ENCODE data around the gene PGM5.

Gene PGM5

DNA sequence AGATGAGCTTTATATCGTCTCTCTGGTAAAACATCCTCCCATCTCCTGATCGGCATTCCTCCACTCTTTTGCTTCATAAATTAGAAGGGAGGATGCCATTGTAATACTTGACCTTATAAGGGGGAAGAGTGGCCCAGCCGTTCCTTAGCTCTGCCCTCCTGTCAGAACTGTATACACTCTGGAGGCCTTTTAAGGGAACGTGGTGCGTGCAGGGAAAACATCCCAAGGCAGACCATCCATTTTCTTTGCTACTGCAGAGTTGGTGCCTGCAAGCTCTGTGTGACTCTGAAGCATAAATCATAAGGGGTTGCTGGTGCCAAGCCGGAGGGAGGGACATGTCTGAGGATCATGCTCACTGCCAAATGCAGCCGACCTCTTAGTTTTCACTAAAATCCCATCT, 90.4 kb downstream of the PGM5 start:
- no peak for DNase-seq

DNA sequence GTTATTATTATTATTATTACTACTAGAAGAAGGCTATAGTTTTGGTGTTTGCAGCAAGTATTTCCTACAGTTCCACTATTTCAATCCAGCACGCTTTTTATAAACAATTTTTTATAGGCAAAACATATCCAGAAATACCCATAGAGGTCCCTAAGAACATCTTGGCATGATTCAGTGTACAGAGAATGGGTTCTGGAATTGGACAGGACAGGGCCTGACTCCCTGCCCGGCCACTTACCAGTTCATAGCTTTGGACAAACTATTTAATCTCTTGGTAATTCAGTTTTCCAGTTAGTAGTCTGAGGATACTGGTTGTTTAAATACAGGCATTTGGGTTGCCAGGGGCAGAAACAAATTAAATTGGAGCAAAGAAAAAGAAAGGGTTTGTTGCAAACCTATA, 91.2 kb downstream of the PGM5 start:
- DNase-seq = no peak

- no peak for DNase-seq
Observed at GRCh38 chr9:68454579-68455334, 98.3 kb downstream of the PGM5 start.

DNA sequence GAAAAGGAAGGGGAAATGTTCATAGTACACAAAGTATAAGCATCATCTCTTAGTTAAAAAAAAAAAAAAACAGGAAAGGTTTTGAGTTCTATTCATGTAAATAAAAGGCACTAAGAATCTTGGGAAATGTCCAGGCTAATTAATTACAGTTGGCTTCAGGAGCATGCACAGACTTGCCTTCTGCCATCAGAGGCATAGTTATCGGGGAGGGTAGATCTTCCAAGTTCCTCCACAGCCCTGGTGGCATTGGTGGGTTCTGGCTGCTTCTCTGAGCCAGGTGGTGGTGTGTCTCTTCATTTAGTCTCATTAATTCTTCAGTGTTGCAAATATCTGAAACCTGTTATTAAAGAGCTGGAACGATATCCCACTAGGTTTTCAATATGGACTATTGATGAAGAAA, 99.0 kb downstream of the PGM5 start:
- DNase-seq = no peak

GRCh38 chr9:68457803-68458202, 101.4 kb downstream of the PGM5 start:
- no peak for DNase-seq

- DNase-seq = no peak
Observed at GRCh38 chr9:68458918-68459317, 102.5 kb downstream of the PGM5 start.

DNA sequence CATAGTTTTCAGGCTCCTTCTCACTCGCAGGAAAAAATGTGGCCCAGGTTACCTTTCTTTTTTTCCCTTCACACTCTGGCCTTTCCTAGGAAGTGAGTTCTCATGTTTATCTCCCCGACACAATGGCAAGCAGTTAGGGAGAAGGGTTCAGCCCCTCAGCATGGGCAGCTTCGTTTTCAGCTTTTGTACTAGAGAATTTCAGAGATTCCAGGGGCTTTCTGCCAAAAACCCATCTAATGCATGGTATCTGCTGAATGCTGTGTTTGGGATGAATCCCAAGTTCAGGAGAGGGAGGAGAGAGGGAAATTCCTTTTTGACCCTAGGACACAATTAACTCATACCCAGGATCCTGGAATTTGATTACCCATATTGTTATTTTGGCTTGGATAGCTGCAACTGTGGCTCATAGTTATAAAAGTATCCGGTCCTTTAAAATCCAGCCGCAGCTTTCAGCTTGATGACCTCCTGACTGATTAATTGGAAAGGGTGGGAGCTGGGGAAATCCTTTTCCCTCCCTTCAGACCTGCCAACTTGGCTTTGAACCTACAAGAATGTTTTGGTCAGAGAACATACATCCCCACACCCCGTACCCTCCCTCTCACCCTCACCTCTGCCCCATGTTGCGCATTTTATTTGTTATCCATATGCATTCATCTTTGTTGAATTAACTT, 105.8 kb downstream of the PGM5 start:
- no peak for DNase-seq

DNA sequence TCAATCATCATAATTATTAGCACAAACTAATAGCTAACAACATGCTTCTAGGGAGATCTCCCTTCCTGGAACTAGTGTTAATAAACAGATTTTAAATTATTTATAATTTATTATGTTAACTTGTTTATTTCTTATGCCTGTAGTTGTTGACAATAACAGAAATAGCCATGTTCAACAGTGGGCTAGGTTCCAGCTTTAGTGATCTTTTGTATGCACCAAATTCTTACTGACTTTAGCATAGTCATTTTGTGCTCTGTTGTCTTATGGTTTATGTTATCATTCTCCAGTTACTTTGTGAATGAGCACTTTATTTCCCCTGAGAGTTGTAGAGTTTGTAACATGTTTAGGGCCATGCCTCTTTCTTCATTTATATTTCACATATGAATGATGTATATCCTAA, 113.7 kb downstream of the PGM5 start:
- no peak for DNase-seq

GRCh38 chr9:68470634-68471033, 114.2 kb downstream of the PGM5 start:
- no peak for DNase-seq

DNA sequence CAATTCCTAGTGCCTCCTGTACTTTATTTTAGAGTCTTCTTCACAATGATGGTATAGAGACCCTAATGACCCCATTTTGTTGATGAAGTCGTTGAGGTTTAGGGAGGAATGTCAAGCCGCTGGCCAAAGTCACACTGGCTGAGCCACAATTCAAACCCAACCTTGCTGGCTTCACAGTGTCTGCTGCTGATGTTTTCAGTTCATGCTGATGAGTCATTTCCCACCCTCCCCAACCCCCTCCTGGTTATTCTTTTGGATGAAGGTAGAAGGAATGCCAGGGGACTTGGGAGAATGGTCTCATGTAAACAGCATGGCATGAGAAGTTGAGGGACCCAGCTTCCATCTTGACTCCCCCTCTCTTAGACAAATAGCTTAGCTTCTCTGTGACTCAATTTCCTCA, 115.7 kb downstream of the PGM5 start:
- DNase-seq = no peak

DNA sequence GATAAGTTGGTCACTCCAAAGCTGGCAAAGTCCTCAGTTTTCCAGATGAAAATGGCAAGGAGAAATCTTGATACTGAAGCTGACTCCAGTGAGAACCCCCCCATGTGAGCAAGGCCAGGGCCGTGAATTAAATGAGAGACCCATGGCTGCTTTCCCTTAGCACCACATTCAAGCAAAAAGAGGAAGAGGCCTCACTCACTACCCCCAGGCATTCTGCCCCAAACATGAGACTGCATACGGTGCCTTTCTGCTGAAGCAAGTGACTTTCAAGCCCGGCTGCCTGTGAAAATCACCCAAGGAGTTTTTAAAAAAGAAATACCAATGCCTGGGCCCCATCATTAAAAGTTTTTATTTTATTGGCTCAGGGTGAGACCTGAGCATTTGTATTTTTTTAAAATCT, 117.4 kb downstream of the PGM5 start:
- no peak for DNase-seq

DNA sequence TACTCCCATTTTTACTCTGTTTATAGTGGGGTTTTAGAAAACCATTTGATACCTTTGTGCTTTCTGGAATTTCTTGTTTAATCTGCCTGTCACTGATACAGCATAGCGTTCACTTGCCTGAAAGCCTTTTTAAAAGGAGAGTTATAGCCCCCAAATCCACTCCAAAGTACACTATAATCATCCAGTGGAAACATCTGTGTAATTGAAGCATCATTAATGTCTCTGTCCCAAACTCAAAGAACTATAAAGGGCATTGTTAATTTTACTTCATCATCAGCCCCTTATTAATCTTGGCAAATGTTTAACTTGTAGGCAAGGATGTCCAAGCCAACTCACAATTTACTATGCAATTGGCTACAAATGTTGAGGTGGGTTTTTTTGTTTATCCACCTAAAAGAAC, 120.0 kb downstream of the PGM5 start:
- DNase-seq = no peak

- no peak for DNase-seq
Observed at GRCh38 chr9:68476847-68477246, 120.4 kb downstream of the PGM5 start.

DNA sequence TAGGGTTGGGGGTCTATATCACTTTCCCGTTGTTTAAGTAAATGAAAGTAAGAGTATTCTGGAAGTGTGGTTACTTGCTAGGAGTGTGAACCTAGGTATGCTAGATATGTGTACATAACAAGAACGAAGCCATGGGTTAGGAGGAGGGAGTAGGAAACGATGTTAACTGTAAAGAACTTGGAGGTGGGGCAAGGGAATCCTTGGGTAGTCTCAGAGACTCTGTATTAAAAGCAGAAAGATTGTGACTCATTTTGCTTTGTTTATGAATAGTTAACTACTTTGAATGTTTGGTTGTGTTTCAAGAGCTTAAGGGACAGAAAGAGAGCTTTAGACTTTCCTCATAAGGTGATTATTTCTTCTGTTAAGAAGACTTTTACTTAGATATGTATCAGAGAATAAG, 124.4 kb downstream of the PGM5 start:
- DNase-seq = no peak

- DNase-seq = no peak
Observed at GRCh38 chr9:68482548-68482947, 126.1 kb downstream of the PGM5 start.

DNA sequence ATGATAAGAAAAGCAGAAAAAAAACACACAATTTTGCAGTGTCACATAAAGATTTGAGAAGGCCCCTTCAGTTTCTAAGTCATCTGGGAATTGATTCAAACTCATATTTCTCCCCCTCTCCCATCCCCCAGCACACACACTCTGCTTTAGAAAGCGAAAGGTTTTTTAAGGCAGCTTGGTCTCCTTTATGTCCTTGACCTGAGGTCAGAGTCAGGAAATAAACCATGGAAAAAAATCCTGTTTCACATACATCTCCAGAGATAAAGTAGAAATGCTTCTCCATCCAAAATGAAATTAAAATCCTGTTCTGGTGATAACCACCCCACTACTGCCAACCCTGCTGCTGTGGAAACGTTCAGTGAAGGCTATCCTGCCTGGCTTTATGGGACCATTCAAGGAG, 131.7 kb downstream of the PGM5 start:
- DNase-seq = no peak

DNA sequence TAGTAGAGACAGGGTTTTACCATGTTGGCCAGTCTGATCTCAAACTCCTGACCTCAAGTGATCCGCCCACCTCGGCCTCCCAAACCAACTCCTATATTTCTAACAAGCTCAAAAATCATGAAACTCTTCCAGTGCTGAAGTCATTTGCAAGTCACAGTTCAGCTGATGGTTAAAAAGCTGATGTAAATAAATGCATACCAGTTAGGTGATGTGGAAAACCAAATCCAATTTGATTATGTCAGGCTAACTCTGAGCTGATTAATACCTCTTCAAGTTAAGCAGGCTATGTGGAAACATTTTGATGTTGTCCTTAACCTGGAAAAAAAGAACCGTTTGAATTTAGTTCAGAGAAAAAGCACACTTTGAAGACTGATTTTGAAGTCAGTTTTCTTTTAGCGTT, 133.2 kb downstream of the PGM5 start:
- DNase-seq = no peak

- DNase-seq = no peak
Observed at GRCh38 chr9:68492806-68493205, 136.4 kb downstream of the PGM5 start.

DNA sequence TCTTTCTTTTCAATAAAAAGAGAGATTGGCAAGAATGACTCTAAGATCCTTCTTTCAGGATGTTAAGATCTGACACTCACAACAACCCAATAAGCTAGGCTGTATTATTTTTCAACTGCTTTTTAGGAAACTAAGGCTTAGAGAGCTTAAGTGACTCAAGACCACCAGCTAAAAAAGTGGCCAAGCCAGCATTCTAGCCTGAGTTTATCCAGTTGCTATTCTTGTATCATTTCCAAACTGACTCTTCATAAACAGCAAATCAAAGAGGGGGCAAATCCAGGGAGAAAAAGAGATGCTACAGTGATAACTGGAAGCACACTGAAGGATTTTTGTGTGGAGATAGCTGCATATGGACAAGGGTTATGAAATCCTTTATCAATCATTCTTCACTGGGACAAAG, 137.1 kb downstream of the PGM5 start:
- no peak for DNase-seq

- DNase-seq = no peak
Observed at GRCh38 chr9:68493958-68494577, 137.7 kb downstream of the PGM5 start.

DNA sequence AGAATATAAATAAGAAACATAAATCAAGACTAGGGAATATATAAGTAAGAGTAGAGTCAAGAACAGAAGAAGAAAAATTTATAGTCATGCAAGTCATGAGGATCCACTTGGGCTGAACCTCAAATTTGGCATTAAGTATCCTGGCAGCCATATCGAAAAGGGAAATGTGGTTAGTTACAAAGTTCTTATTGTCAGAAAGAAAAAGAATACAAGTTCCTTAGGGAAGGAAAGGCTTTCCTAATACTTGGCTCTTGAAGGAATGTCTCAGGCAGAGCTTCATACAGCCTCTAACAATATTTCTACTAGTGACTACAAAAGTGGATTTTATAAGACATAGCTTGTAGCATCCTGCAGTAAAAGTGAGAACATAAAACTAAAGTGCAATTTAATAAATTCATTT, 138.8 kb downstream of the PGM5 start:
- DNase-seq = no peak

- no peak for DNase-seq
Observed at GRCh38 chr9:68496356-68496755, 139.9 kb downstream of the PGM5 start.

DNA sequence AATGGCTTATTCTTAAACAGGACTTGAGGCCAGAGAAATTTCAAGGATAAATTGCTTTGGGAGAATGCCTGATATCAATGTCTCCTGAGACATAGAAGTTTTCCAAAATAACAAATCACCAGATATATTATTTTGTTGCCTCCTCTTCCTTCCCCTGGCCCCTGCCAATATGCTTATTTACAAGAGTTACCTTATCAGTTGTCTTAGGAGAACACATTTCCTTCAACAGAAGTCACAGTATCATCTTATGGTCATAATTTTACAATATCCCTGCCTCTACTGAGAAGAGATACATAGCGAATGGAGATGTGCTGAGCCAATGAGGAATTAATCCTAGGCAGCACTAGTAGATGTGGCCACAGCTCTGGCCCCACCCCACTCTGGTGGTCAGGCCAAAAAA, 141.2 kb downstream of the PGM5 start:
- no peak for DNase-seq

DNA sequence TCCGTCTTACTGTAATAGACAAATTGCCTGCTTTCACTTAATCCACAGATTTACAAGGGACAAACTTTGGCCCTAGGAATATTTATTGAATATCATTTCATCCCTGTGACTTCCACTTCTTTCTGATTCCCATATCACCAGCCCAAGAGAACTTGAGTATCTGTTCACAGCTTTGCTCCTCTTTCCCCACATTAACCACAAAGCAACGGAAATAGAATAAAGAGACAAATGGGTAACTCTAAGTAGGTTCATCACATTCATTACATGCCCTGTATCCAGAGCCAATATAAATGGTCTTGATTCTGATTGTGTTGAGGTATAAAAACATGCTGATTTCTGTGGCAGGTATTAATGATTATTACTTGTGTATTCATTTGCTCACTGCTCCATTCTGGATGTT, 142.4 kb downstream of the PGM5 start:
- DNase-seq = no peak
